ENCODE data around the gene YPEL5.

- TF ChIP-seq POLR2A (IDR thresholded peaks at IDR 0.05), result no peak
- TF ChIP-seq, protein P1, sequence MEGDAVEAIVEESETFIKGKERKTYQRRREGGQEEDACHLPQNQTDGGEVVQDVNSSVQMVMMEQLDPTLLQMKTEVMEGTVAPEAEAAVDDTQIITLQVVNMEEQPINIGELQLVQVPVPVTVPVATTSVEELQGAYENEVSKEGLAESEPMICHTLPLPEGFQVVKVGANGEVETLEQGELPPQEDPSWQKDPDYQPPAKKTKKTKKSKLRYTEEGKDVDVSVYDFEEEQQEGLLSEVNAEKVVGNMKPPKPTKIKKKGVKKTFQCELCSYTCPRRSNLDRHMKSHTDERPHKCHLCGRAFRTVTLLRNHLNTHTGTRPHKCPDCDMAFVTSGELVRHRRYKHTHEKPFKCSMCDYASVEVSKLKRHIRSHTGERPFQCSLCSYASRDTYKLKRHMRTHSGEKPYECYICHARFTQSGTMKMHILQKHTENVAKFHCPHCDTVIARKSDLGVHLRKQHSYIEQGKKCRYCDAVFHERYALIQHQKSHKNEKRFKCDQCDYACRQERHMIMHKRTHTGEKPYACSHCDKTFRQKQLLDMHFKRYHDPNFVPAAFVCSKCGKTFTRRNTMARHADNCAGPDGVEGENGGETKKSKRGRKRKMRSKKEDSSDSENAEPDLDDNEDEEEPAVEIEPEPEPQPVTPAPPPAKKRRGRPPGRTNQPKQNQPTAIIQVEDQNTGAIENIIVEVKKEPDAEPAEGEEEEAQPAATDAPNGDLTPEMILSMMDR (IDR thresholded peaks at IDR 0.05), result no peak
- TF ChIP-seq POLR2AphosphoS5 (IDR thresholded peaks at IDR 0.05), result no peak
Observed at GRCh38 chr2:30109856-30110255, 37.0 kb upstream of the YPEL5 start.
